ENCODE data around the gene PCP4. TPM values are rescaled to one million over a fixed set of nuclear protein-coding genes. Genes with fewer than 3 reads are reported as not detected.

Gene PCP4
- total RNA-seq, 1 donor from 2014 or later: not detected

GRCh38 chr21:39840373-39841097 is 26.7 kb upstream of the PCP4 start:
- H3K27ac Mint-ChIP-seq: no peak overlapping the region
- TF ChIP-seq EZH2 (IDR thresholded peaks at IDR 0.05) (no peak), CTCF (IDR thresholded peaks at IDR 0.05) (no peak), EZH2phosphoT487 (IDR thresholded peaks at IDR 0.05) (no peak)
- peaks cover 12% of the 10 kb centered on the region for H3K4me1 ChIP-seq
- no peaks in the 10 kb centered on the region for H3K27me3 ChIP-seq
- no peak overlapping the region for H3K9ac ChIP-seq
- no peaks in the 10 kb centered on the region for H4K20me1 ChIP-seq (ENCODE audit: low read depth)
- peaks cover 34% of the 10 kb centered on the region for H3K4me1 Mint-ChIP-seq
- H3K4me3 ChIP-seq: no peak overlapping the region
- no peaks in the 10 kb centered on the region for H3K9me3 ChIP-seq (ENCODE audit: low read depth)
- peak overlapping the region; percentile 34 for H2AFZ ChIP-seq (replicated peaks)
- H3K36me3 ChIP-seq: no peaks in the 10 kb centered on the region
- H3K27ac ChIP-seq: no peak overlapping the region
- H3K36me3 Mint-ChIP-seq: no peaks in the 10 kb centered on the region
- no peak for DNase-seq (ENCODE audit: low spot score)
- peaks cover 10% of the 10 kb centered on the region for H3K9me3 Mint-ChIP-seq
- no peaks in the 10 kb centered on the region for H3F3A ChIP-seq (ENCODE audit: low read depth)
- H3K4me3 Mint-ChIP-seq: no peak overlapping the region
- no peak overlapping the region for H3K4me2 ChIP-seq
- H3K79me2 ChIP-seq (ENCODE audit: low read depth): no peaks in the 10 kb centered on the region
- peaks cover 6% of the 10 kb centered on the region for H3K27me3 Mint-ChIP-seq (ENCODE audit: insufficient read depth, low read depth)

DNA sequence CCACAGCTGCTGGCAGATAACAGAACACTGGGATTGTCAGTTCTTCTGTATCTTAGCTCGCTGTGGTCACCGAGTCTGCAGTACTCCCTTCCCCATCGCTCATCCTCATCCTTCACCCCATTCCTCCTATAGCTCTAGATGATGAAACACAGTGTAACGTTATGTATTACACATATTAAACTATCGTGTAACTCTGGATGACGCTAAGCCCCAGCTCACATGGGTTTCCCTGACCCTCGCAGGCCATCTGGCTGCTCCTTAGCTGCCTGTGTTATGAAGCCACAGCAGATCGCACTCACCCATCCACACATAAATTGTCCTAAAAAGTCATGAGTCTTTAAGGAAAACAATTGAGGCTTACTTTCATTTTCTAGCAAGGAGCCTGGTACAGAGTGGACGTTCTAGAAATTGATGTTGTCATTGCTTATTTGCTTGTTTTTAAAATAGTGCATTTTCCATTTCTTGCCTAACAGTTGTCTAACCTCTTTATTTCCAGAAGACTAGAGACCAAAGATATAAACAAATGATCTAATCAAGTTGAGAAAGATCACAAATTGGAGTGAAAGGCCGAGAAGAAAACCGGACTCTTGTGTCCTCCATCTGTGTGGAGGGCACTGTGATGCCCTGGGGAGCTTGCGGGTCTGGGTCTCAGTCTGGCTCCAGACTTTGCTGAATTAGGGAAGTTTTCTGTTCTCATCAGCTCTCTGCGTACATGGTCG is 24.3 kb upstream of the PCP4 start:
- Histone ChIP-seq H2AFZ (replicated peaks) (no peak overlapping the region), H3K27ac (no peak overlapping the region), H4K20me1 (ENCODE audit: low read depth) (no peaks in the 10 kb centered on the region), H3K4me1 (peaks cover 16% of the 10 kb centered on the region), H3K9me3 (ENCODE audit: low read depth) (no peaks in the 10 kb centered on the region), H3F3A (ENCODE audit: low read depth) (no peaks in the 10 kb centered on the region), H3K4me3 (no peak overlapping the region), H3K4me2 (no peak overlapping the region), H3K36me3 (no peaks in the 10 kb centered on the region), H3K79me2 (ENCODE audit: low read depth) (no peaks in the 10 kb centered on the region), H3K27me3 (no peaks in the 10 kb centered on the region), H3K9ac (no peak overlapping the region)
- H3K9me3 Mint-ChIP-seq: peaks cover 17% of the 10 kb centered on the region
- no peaks in the 10 kb centered on the region for H3K36me3 Mint-ChIP-seq
- H3K4me1 Mint-ChIP-seq: peaks cover 52% of the 10 kb centered on the region
- no peak for DNase-seq (ENCODE audit: low spot score)
- H3K27me3 Mint-ChIP-seq (ENCODE audit: insufficient read depth, low read depth): peaks cover 11% of the 10 kb centered on the region
- no peak overlapping the region for H3K4me3 Mint-ChIP-seq
- peak overlapping the region; percentile 51 for H3K27ac Mint-ChIP-seq
- TF ChIP-seq EZH2phosphoT487 (IDR thresholded peaks at IDR 0.05) (no peak), EZH2 (IDR thresholded peaks at IDR 0.05) (no peak), CTCF (IDR thresholded peaks at IDR 0.05) (no peak)

- H3K27ac ChIP-seq: no peak overlapping the region
- peaks cover 53% of the 10 kb centered on the region for H3K4me1 Mint-ChIP-seq
- H3K9ac ChIP-seq: no peak overlapping the region
- H3F3A ChIP-seq (ENCODE audit: low read depth): no peaks in the 10 kb centered on the region
- H3K79me2 ChIP-seq (ENCODE audit: low read depth): no peaks in the 10 kb centered on the region
- no peak overlapping the region for H3K4me2 ChIP-seq
- H3K36me3 Mint-ChIP-seq: no peaks in the 10 kb centered on the region
- H3K27ac Mint-ChIP-seq: peak overlapping the region; percentile 51
- peaks cover 21% of the 10 kb centered on the region for H3K9me3 Mint-ChIP-seq
- H3K36me3 ChIP-seq: no peaks in the 10 kb centered on the region
- no peak for TF ChIP-seq EZH2phosphoT487 (IDR thresholded peaks at IDR 0.05)
- no peak for TF ChIP-seq EZH2 (IDR thresholded peaks at IDR 0.05)
- no peak for TF ChIP-seq CTCF (IDR thresholded peaks at IDR 0.05)
- no peaks in the 10 kb centered on the region for H4K20me1 ChIP-seq (ENCODE audit: low read depth)
- peaks cover 11% of the 10 kb centered on the region for H3K27me3 Mint-ChIP-seq (ENCODE audit: insufficient read depth, low read depth)
- no peaks in the 10 kb centered on the region for H3K9me3 ChIP-seq (ENCODE audit: low read depth)
- H3K4me3 ChIP-seq: no peak overlapping the region
- H3K4me1 ChIP-seq: peaks cover 16% of the 10 kb centered on the region
- H2AFZ ChIP-seq (replicated peaks): no peak overlapping the region
- no peak for DNase-seq (ENCODE audit: low spot score)
- no peaks in the 10 kb centered on the region for H3K27me3 ChIP-seq
- no peak overlapping the region for H3K4me3 Mint-ChIP-seq
Measured at GRCh38 chr21:39843483-39843882, 23.8 kb upstream of the PCP4 start.
